ENCODE results near the gene ZFYVE9. TPM values are rescaled to one million over a fixed set of nuclear protein-coding genes. Genes with fewer than 3 reads are reported as not detected.

The ZFYVE9 gene
- total and polyA plus RNA-seq, 2 of the 8 experiments (the other 6 are each of a cell fraction or from before 2014, with no cell fraction given), result 5.8 to 26.5 TPM

DNA sequence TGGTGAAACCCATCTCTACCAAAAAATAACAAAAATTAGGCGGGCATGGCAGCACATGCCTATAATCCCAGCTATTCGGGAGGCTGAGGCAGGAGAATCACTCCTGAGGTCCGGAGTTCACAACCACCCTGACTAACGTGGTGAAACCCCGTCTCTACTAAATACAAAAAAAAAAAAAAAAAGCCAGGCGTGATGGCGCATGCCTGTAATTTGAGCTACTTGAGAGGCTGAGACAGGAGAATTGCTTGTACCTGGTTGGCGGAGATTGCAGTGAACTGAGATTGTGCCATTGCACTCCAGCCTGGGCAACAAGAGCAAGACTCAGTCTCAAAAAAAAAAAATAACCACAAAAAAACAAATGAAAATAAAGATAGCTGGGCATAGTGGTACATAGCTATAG is 181.8 kb downstream of the ZFYVE9 start:
- no peaks in the 10 kb centered on the region for H3K23me2 ChIP-seq (ENCODE audit: low read depth, low read length)
- H3K4me1 ChIP-seq (replicated peaks in 1 of 4; ENCODE audit: control insufficient read depth in 3 of 4, insufficient read depth in 4 of 4, low read length in 3 of 4), result no peaks in the 10 kb centered on the region; a peak in 1 of 7 replicates
- FAIRE-seq (no peak), DNase-seq (ENCODE audit: low read depth in 1 of 2, low spot score in 2 of 2) (no peak)
- H2BK20ac ChIP-seq (ENCODE audit: low read length), result no peak overlapping the region
- H3K14ac ChIP-seq (ENCODE audit: insufficient read length), result no peak overlapping the region
- no peak overlapping the region for H3K4ac ChIP-seq (replicated peaks; ENCODE audit: insufficient read length, low read depth, low read length)
- H3K23ac ChIP-seq (ENCODE audit: insufficient read length), result no peak overlapping the region
- no peaks in the 10 kb centered on the region for H3K79me2 ChIP-seq (ENCODE audit: control insufficient read depth in 1 of 2, insufficient read depth in 2 of 2, low read length in 2 of 2)
- H3K18ac ChIP-seq (ENCODE audit: extremely low read depth, low read length), result no peak overlapping the region
- H3K4me2 ChIP-seq (ENCODE audit: insufficient read depth in 1 of 2, low read depth in 2 of 2, low read length in 2 of 2), result no peak overlapping the region
- H3K27ac ChIP-seq (ENCODE audit: low read depth, low read length), result no peak overlapping the region
- no peak overlapping the region for H4K8ac ChIP-seq (ENCODE audit: extremely low read depth, insufficient read depth, low read length)
- H2BK5ac ChIP-seq (ENCODE audit: low read depth, low read length), result no peak overlapping the region
- CTCF ChIA-PET (ENCODE audit: partially characterized antibody), result no interaction called here
- H3K79me1 ChIP-seq (ENCODE audit: low read depth, low read length), result no peaks in the 10 kb centered on the region
- H3K9ac ChIP-seq (replicated peaks in 1 of 4; ENCODE audit: extremely low read depth in 1 of 4, low read depth in 3 of 4, low read length in 3 of 4), result no peak overlapping the region
- H4K20me1 ChIP-seq (replicated peaks in 1 of 2; ENCODE audit: control insufficient read depth in 1 of 2, insufficient read depth in 2 of 2, low read length in 2 of 2), result no peaks in the 10 kb centered on the region
- H3K36me3 ChIP-seq (ENCODE audit: control insufficient read depth in 2 of 4, insufficient read depth in 4 of 4, low read length in 3 of 4), result no peaks in the 10 kb centered on the region
- H3K9me3 ChIP-seq (ENCODE audit: insufficient read depth in 2 of 2, low read depth in 1 of 2, low read length in 1 of 2), result no peaks in the 10 kb centered on the region
- no peak overlapping the region for H4K5ac ChIP-seq (ENCODE audit: insufficient read length, low read depth, low read length)
- no peak overlapping the region for H2AFZ ChIP-seq (ENCODE audit: low read length)
- H2BK120ac ChIP-seq (replicated peaks; ENCODE audit: low read depth, low read length), result no peak overlapping the region
- no peak overlapping the region for H2BK15ac ChIP-seq (ENCODE audit: low read length)
- no peak overlapping the region for H4K91ac ChIP-seq (replicated peaks; ENCODE audit: insufficient read length, low read length)
- no peak overlapping the region for H2AK5ac ChIP-seq (ENCODE audit: low read depth, low read length)
- POLR2A ChIA-PET (ENCODE audit: partially characterized antibody), result no interaction called here
- H3K4me3 ChIP-seq (ENCODE audit: extremely low read depth in 1 of 4, insufficient read depth in 2 of 4, low read depth in 3 of 4, low read length in 4 of 4), result no peak overlapping the region
- H3K56ac ChIP-seq (replicated peaks; ENCODE audit: insufficient read length, low read depth, low read length), result no peak overlapping the region
- no peak for TF ChIP-seq ASH2L (IDR thresholded peaks at IDR 0.05; ENCODE audit: low read length)
- no peak for TF ChIP-seq RFX5 (IDR thresholded peaks at IDR 0.05; ENCODE audit: borderline replicate concordance, low read depth, low read length)
- TF ChIP-seq TAF1 (IDR thresholded peaks at IDR 0.05; ENCODE audit: low read depth, low read length), result no peak
- TF ChIP-seq SAP30 (IDR thresholded peaks at IDR 0.05; ENCODE audit: insufficient read depth, insufficient replicate concordance, low read length), result no peak
- no peak for TF ChIP-seq TBP (IDR thresholded peaks at IDR 0.05; ENCODE audit: low read depth, low read length)
- no peak for TF ChIP-seq CREB1 (IDR thresholded peaks at IDR 0.05)
- TF ChIP-seq EZH2 (IDR thresholded peaks at IDR 0.05; ENCODE audit: low read depth, low read length, severe bottlenecking), result no peak
- no peak for TF ChIP-seq ZNF274 (IDR thresholded peaks at IDR 0.05; ENCODE audit: borderline replicate concordance, extremely low read depth, low read length)
- TF ChIP-seq CBX8 (IDR thresholded peaks at IDR 0.05; ENCODE audit: borderline replicate concordance, low read depth, low read length), result no peak
- TF ChIP-seq KDM1A (IDR thresholded peaks at IDR 0.05; ENCODE audit: borderline replicate concordance, low read length), result no peak
- TF ChIP-seq NRF1 (IDR thresholded peaks at IDR 0.05; ENCODE audit: low read depth, low read length), result no peak
- TF ChIP-seq HDAC6 (IDR thresholded peaks at IDR 0.05; ENCODE audit: low read depth, low read length), result no peak
- TF ChIP-seq SRF (IDR thresholded peaks at IDR 0.05; ENCODE audit: low read depth, low read length), result no peak
- H2BK12ac ChIP-seq (ENCODE audit: low read depth, low read length), result no peak overlapping the region
- H3K27me3 ChIP-seq (replicated peaks in 1 of 4; ENCODE audit: control insufficient read depth in 3 of 4, extremely low read depth in 1 of 4, insufficient read depth in 3 of 4, low read length in 3 of 4), result no peaks in the 10 kb centered on the region
- WGBS, 2 experiments (ENCODE audit: extremely low coverage in 1 of 2, insufficient coverage in 1 of 2, insufficient read length in 1 of 2, insufficient replicate concordance in 2 of 2, low coverage in 1 of 2, low lambda C conversion rate in 2 of 2, missing lambda C conversion rate in 1 of 2), result 87% methylated on average over 8 of the region's 8 CpGs; no CpG with 5 or more reads in 1 of the 2 experiments

Measured in H1 (cell line).